Tibial nerve (tissue), 3 donors: ENCODE data around the gene CTSS.

Experiments used
- CTCF ChIP-seq, 5 experiments: fragments of 200-600 bp in 3 of 5; fragments of 450-650 bp in 2 of 5; sonication (generic) in 3 of 5; IDR thresholded peaks; one replicate each; pipeline ENCODE4 v1.5.1; 2016 to 2019; ENCODE audit warnings: antibody characterized with exemption in 5 of 5, mild to moderate bottlenecking in 3 of 5, moderate library complexity in 2 of 5
- POLR2A ChIP-seq, 2 donors: fragments of 450-650 bp; IDR thresholded peaks; one replicate each; pipeline ENCODE4 v1.6.1; 2017; ENCODE audit warnings: antibody characterized with exemption in 2 of 2, mild to moderate bottlenecking in 2 of 2, moderate library complexity in 2 of 2

GRCh38 chr1:150804671-150805070, 39.1 kb upstream of the CTSS start:
- no peak for TF ChIP-seq CTCF (IDR thresholded peaks at IDR 0.05)
- TF ChIP-seq POLR2A (IDR thresholded peaks at IDR 0.05): no peak
